HepG2 (cell line): ENCODE measurements around the gene HERC5. TPM values are rescaled to one million over a fixed set of nuclear protein-coding genes. Genes with fewer than 3 reads are reported as not detected.
A peak's percentile ranks its signal among the peaks of the same experiment; 100 is the strongest.

Experiments
- ARNT2 ChIP-seq: sonication (generic); formaldehyde crosslinking; IDR thresholded peaks from 2 replicates; pipeline ENCODE4 v1.8.0; 2022; ENCODE audit warnings: mild to moderate bottlenecking, low read depth, missing genetic modification reagents, moderate library complexity
- BHLHE40 ChIP-seq: IDR thresholded peaks from 2 replicates; pipeline ENCODE4 v1.6.1; 2011; ENCODE audit warnings: low read length, improper control_type of control experiment
- CREB1 ChIP-seq, 2 experiments: fragments of 450-650 bp in 1 of 2; IDR thresholded peaks; 2 replicates each; pipeline ENCODE4 v1.6.1; 2016 to 2017; ENCODE audit warnings: control low read depth in 1 of 2, mild to moderate bottlenecking in 1 of 2, missing compliant biosample characterization in 1 of 2, missing genetic modification characterization in 1 of 2
- EEA1 ChIP-seq: sonication (generic); formaldehyde crosslinking; IDR thresholded peaks from 2 replicates; pipeline ENCODE4 v1.5.1; 2020; ENCODE audit warnings: mild to moderate bottlenecking, missing genetic modification reagents, borderline replicate concordance
- FOXJ3 ChIP-seq: sonication (generic); formaldehyde crosslinking; IDR thresholded peaks from 2 replicates; pipeline ENCODE4 v1.4.0; 2020; ENCODE audit warnings: missing genetic modification reagents, mild to moderate bottlenecking, borderline replicate concordance
- FOXK1 ChIP-seq: sonication (generic); formaldehyde crosslinking; IDR thresholded peaks from 2 replicates; pipeline ENCODE4 v1.4.0; 2020; ENCODE audit warnings: low read depth, missing genetic modification reagents, borderline replicate concordance
- GABPA ChIP-seq, 2 experiments: IDR thresholded peaks; 2 replicates each; pipeline ENCODE4 v1.6.1; 2011 to 2016; ENCODE audit warnings: low read depth in 2 of 2, low read length in 1 of 2, missing biosample characterization in 1 of 2, missing genetic modification characterization in 1 of 2
- HDAC6 ChIP-seq: fragments of 200-600 bp; sonication (generic); IDR thresholded peaks from 2 replicates; pipeline ENCODE4 v1.7.0; 2017; ENCODE audit warnings: mild to moderate bottlenecking, antibody characterized with exemption, low read length, low read depth
- MED1 ChIP-seq: sonication (generic); formaldehyde crosslinking; IDR thresholded peaks from 2 replicates; pipeline ENCODE4 v1.4.0; 2020; ENCODE audit warnings: missing genetic modification reagents
- NCOR1 ChIP-seq: fragments of 200-600 bp; sonication (generic); IDR thresholded peaks from 2 replicates; pipeline ENCODE4 v1.7.0; 2017; ENCODE audit warnings: antibody characterized with exemption, low read length, borderline replicate concordance
- NFIB ChIP-seq: sonication (generic); formaldehyde crosslinking; IDR thresholded peaks from 2 replicates; pipeline ENCODE4 v1.9.0; 2021; ENCODE audit warnings: missing genetic modification reagents, mild to moderate bottlenecking, borderline replicate concordance
- NKX3-1 ChIP-seq: sonication (generic); formaldehyde crosslinking; IDR thresholded peaks from 2 replicates; pipeline ENCODE4 v1.5.0; 2020; ENCODE audit warnings: missing genetic modification reagents
- NR0B2 ChIP-seq: sonication (generic); formaldehyde crosslinking; IDR thresholded peaks from 2 replicates; pipeline ENCODE4 v1.4.0; 2020; ENCODE audit warnings: mild to moderate bottlenecking, missing genetic modification reagents
- PATZ1 ChIP-seq: sonication (generic); formaldehyde crosslinking; IDR thresholded peaks from 2 replicates; pipeline ENCODE4 v1.4.0; 2020; ENCODE audit warnings: missing genetic modification reagents
- TIGD3 ChIP-seq: sonication (generic); formaldehyde crosslinking; IDR thresholded peaks from 2 replicates; pipeline ENCODE4 v1.5.1; 2020; ENCODE audit warnings: mild to moderate bottlenecking, missing genetic modification reagents, borderline replicate concordance
- XRCC5 ChIP-seq: fragments of 200-400 bp; formaldehyde crosslinking; optimal IDR thresholded peaks from 2 replicates; pipeline ENCODE3; 2017; ENCODE audit warnings: mild to moderate bottlenecking, low read length
- ZFP82 ChIP-seq: sonication (generic); formaldehyde crosslinking; IDR thresholded peaks from 2 replicates; pipeline ENCODE4 v1.5.1; 2020; ENCODE audit warnings: mild to moderate bottlenecking, missing genetic modification reagents, borderline replicate concordance
- ZFX ChIP-seq: sonication (generic); formaldehyde crosslinking; IDR thresholded peaks from 2 replicates; pipeline ENCODE4 v1.4.0; 2020; ENCODE audit warnings: mild to moderate bottlenecking, low read depth, missing genetic modification reagents, moderate library complexity
- ZFY ChIP-seq: sonication (generic); formaldehyde crosslinking; IDR thresholded peaks from 2 replicates; pipeline ENCODE4 v1.4.0; 2020; ENCODE audit warnings: missing genetic modification reagents
- ZNF10 ChIP-seq: sonication (generic); formaldehyde crosslinking; IDR thresholded peaks from 2 replicates; pipeline ENCODE4 v1.4.0; 2020; ENCODE audit warnings: mild to moderate bottlenecking, low read depth, missing genetic modification reagents, borderline replicate concordance
- ZNF605 ChIP-seq: sonication (generic); formaldehyde crosslinking; IDR thresholded peaks from 2 replicates; pipeline ENCODE4 v1.8.0; 2022; ENCODE audit warnings: mild to moderate bottlenecking, missing genetic modification reagents
- ZNF746 ChIP-seq: sonication (generic); formaldehyde crosslinking; IDR thresholded peaks from 2 replicates; pipeline ENCODE4 v1.8.0; 2022; ENCODE audit warnings: mild to moderate bottlenecking, missing genetic modification reagents
- polyA plus RNA-seq, 8 experiments: library from polyadenylated mRNA; depleted of rRNA in 3 of 8; stranded (reverse) in 7 of 8; unstranded in 1 of 8; fragments of >200 nt; fragmentation: Illumina TruSeq in 4 of 8; extraction: Trizol in 4 of 8; gene quantifications; 2 replicates each; pipeline versions ENCODE4 v1.2.1 to v1.2.3, GENCODE V29; 2011 to 2016; ENCODE audit warnings: low read depth in 4 of 8, missing spikeins in 1 of 8, mixed read lengths in 1 of 8; ENCODE audit not compliant: insufficient read depth in 1 of 8
- total RNA-seq, 5 experiments: library from RNA; depleted of rRNA; stranded (reverse); fragments of >200 nt; fragmentation: Illumina TruSeq; extraction: Trizol; gene quantifications; 2 replicates each; pipeline ENCODE4 v1.2.3, GENCODE V29; 2016; ENCODE audit warnings: low read depth in 1 of 5
- TF ChIP-seq, protein P1 (sequence below): sonication (generic); formaldehyde crosslinking; IDR thresholded peaks from 2 replicates; pipeline ENCODE4 v1.8.1; 2023; ENCODE audit warnings: missing genetic modification reagents, inconsistent platforms, borderline replicate concordance

The HERC5 gene
- total and polyA plus RNA-seq, 2 of the 13 experiments (the other 11 are each of a cell fraction or from before 2014, with no cell fraction given), result 0.13 to 0.33 TPM

GRCh38 chr4:88456670-88457306 is at the start of gene HERC5 (continued):
- TF ChIP-seq NKX3-1 (CRISPR knock-in tag) (0 out of 2 replicates have a peak, but pooled peaks have one; percentile 28), ZNF605 (CRISPR knock-in tag) (peak; percentile 35; the same call in 1 of the 2 replicates), BHLHE40 (peak; percentile 75), ARNT2 (CRISPR knock-in tag) (0 out of 2 replicates have a peak, but pooled peaks have one; percentile 23), PATZ1 (CRISPR knock-in tag) (peak; percentile 31; the same call in 1 of the 2 replicates), ZNF746 (CRISPR knock-in tag) (no peak; the same call in 1 of the 2 replicates), CREB1 (IDR thresholded peaks at IDR 0.05) (no peak), CREB1 (CRISPR knock-in tag; IDR thresholded peaks at IDR 0.05) (0 out of 2 replicates have a peak, but pooled peaks have one; percentile 20), ZFY (CRISPR knock-in tag) (peak; percentile 50; the same call in 1 of the 2 replicates), MED1 (CRISPR knock-in tag) (peak; percentile 31; the same call in 1 of the 2 replicates), ZFX (CRISPR knock-in tag) (peak; percentile 49), ZNF10 (CRISPR knock-in tag) (no peak), XRCC5 (no peak), FOXJ3 (peak; percentile 32; the same call in 1 of the 2 replicates), NFIB (CRISPR knock-in tag) (peak; percentile 81; the same call in 1 of the 2 replicates), TIGD3 (CRISPR knock-in tag) (no peak), EEA1 (CRISPR knock-in tag) (no peak), GABPA (IDR thresholded peaks at IDR 0.05; ENCODE audit: low read depth, low read length) (no peak), GABPA (CRISPR knock-in tag; IDR thresholded peaks at IDR 0.05; ENCODE audit: low read depth) (peak; percentile 55), NCOR1 (no peak; the same call in 1 of the 2 replicates), FOXK1 (peak; percentile 77), ZFP82 (no peak), HDAC6 (no peak), NR0B2 (CRISPR knock-in tag) (0 out of 2 replicates have a peak, but pooled peaks have one; percentile 39)
- TF ChIP-seq, protein P1, sequence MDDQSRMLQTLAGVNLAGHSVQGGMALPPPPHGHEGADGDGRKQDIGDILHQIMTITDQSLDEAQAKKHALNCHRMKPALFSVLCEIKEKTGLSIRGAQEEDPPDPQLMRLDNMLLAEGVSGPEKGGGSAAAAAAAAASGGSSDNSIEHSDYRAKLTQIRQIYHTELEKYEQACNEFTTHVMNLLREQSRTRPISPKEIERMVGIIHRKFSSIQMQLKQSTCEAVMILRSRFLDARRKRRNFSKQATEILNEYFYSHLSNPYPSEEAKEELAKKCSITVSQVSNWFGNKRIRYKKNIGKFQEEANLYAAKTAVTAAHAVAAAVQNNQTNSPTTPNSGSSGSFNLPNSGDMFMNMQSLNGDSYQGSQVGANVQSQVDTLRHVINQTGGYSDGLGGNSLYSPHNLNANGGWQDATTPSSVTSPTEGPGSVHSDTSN, result no peak
